GM23338 (cell line): Measurements from ENCODE around the gene COL9A3. TPM values are rescaled to one million over a fixed set of nuclear protein-coding genes. Genes with fewer than 3 reads are reported as not detected.

Source experiments
- ATAC-seq: fragments of 200-7000 bp; cut with Tn5 transposase; 3 replicates; pipeline ENCODE4 v1.9.1; 2020
- DNase-seq: peaks from one replicate; pipeline ENCODE4 v3.0.0-alpha.2; 2015; ENCODE audit warnings: low spot score
- H2AFZ ChIP-seq: fragments of 200-600 bp; sonication (generic); 2 replicates; pipeline ENCODE4 v1.8.0; 2016; ENCODE audit warnings: antibody characterized with exemption, mild to moderate bottlenecking, moderate library complexity
- H3F3A ChIP-seq: fragments of 200-600 bp; sonication (generic); replicated peaks from 2 replicates; pipeline ENCODE4 v1.8.0; 2017; ENCODE audit warnings: antibody characterized with exemption, mixed run types, low read depth
- H3K27ac ChIP-seq: fragments of 200-600 bp; sonication (generic); 2 replicates; pipeline ENCODE4 v1.6.1; 2016; ENCODE audit warnings: low read depth
- H3K27me3 ChIP-seq: fragments of 200-600 bp; sonication (generic); 2 replicates; pipeline ENCODE4 v1.8.0; 2016; ENCODE audit warnings: mild to moderate bottlenecking, mixed run types, moderate library complexity; ENCODE audit not compliant: insufficient read depth
- H3K36me3 ChIP-seq: fragments of 200-600 bp; sonication (generic); 2 replicates; pipeline ENCODE4 v1.8.0; 2016; ENCODE audit warnings: mild to moderate bottlenecking; ENCODE audit not compliant: insufficient read depth
- H3K4me1 ChIP-seq: fragments of 200-600 bp; sonication (generic); 2 replicates; pipeline ENCODE4 v1.8.0; 2016; ENCODE audit warnings: mild to moderate bottlenecking, moderate library complexity; ENCODE audit not compliant: insufficient read depth
- H3K4me2 ChIP-seq: fragments of 200-600 bp; sonication (generic); 2 replicates; pipeline ENCODE4 v1.7.1; 2017; ENCODE audit warnings: mixed run types
- H3K4me3 ChIP-seq: fragments of 200-600 bp; sonication (generic); 2 replicates; pipeline ENCODE4 v1.6.1; 2016; ENCODE audit warnings: mixed run types
- H3K79me2 ChIP-seq: fragments of 200-600 bp; sonication (generic); replicated peaks from 2 replicates; pipeline ENCODE4 v1.8.0; 2017; ENCODE audit warnings: mild to moderate bottlenecking; ENCODE audit not compliant: insufficient read depth
- H3K9me2 ChIP-seq: fragments of 200-600 bp; sonication (generic); 2 replicates; pipeline ENCODE4 v1.8.0; 2017; ENCODE audit not compliant: insufficient read depth
- H4K20me1 ChIP-seq: fragments of 200-600 bp; sonication (generic); replicated peaks from 2 replicates; pipeline ENCODE4 v1.8.0; 2017; ENCODE audit warnings: mild to moderate bottlenecking; ENCODE audit not compliant: insufficient read depth
- H3K27ac Mint-ChIP-seq: 2 replicates; pipeline ENCODE4 v1.8.0; 2020; ENCODE audit warnings: inconsistent platforms, mild to moderate bottlenecking, moderate library complexity, mixed read lengths
- H3K27me3 Mint-ChIP-seq: 3 replicates; pipeline ENCODE4 v1.8.0; 2022; ENCODE audit warnings: low read depth, mild to moderate bottlenecking, moderate library complexity, mixed read lengths, inconsistent platforms; ENCODE audit not compliant: insufficient read depth, poor library complexity
- H3K36me3 Mint-ChIP-seq: 3 replicates; pipeline ENCODE4 v1.8.0; 2021; ENCODE audit warnings: low read depth, mild to moderate bottlenecking, inconsistent platforms, moderate library complexity, mixed read lengths
- H3K4me1 Mint-ChIP-seq: 3 replicates; pipeline ENCODE4 v1.8.0; 2020; ENCODE audit warnings: mild to moderate bottlenecking, inconsistent platforms, mixed read lengths
- H3K4me3 Mint-ChIP-seq: 3 replicates; pipeline ENCODE4 v1.8.0; 2021; ENCODE audit warnings: moderate library complexity, mild to moderate bottlenecking, inconsistent platforms, mixed read lengths
- H3K9me3 Mint-ChIP-seq: 3 replicates; pipeline ENCODE4 v1.8.0; 2020; ENCODE audit warnings: moderate library complexity, mild to moderate bottlenecking, inconsistent platforms, mixed read lengths
- CREB1 ChIP-seq: fragments of 250-450 bp; sonication (Bioruptor Pico); IDR thresholded peaks from 2 replicates; pipeline ENCODE4 v1.5.0; 2020; ENCODE audit warnings: low read depth, mild to moderate bottlenecking, moderate library complexity
- CTCF ChIP-seq, 2 experiments: fragments of 200-600 bp in 1 of 2; sonication (generic) in 1 of 2; conservative IDR thresholded peaks; 2 replicates each; pipeline versions ENCODE4 v1.5.1 to v1.6.1; 2016 to 2017; ENCODE audit warnings: antibody characterized with exemption in 2 of 2, low read depth in 2 of 2, mild to moderate bottlenecking in 2 of 2, moderate library complexity in 1 of 2
- ETS1 ChIP-seq: IDR thresholded peaks from 2 replicates; pipeline ENCODE4 v1.6.1; 2016; ENCODE audit warnings: antibody characterized with exemption
- EZH2 ChIP-seq: fragments of 200-600 bp; sonication (generic); IDR thresholded peaks from one replicate; pipeline ENCODE4 v1.8.0; 2017; ENCODE audit warnings: antibody characterized with exemption, mild to moderate bottlenecking, low read depth; ENCODE audit not compliant: unreplicated experiment
- EZH2phosphoT487 ChIP-seq: fragments of 200-600 bp; sonication (generic); IDR thresholded peaks from one replicate; pipeline ENCODE4 v1.8.1; 2018; ENCODE audit warnings: antibody characterized with exemption; ENCODE audit not compliant: unreplicated experiment
- JUNB ChIP-seq: IDR thresholded peaks from one replicate; pipeline ENCODE4 v1.6.1; 2016; ENCODE audit warnings: antibody characterized with exemption; ENCODE audit not compliant: unreplicated experiment
- NANOG ChIP-seq: IDR thresholded peaks from 2 replicates; pipeline ENCODE4 v1.6.1; 2016; ENCODE audit warnings: antibody characterized with exemption, borderline replicate concordance
- POLR2AphosphoS5 ChIP-seq: IDR thresholded peaks from 2 replicates; pipeline ENCODE4 v1.6.1; 2016; ENCODE audit warnings: antibody characterized with exemption, low read depth
- REST ChIP-seq: IDR thresholded peaks from one replicate; pipeline ENCODE4 v1.6.1; 2018; ENCODE audit warnings: antibody characterized with exemption; ENCODE audit not compliant: unreplicated experiment
- STAT1 ChIP-seq: IDR thresholded peaks from one replicate; pipeline ENCODE4 v1.6.1; 2016; ENCODE audit warnings: antibody characterized with exemption; ENCODE audit not compliant: unreplicated experiment
- ZNF114 ChIP-seq: fragments of 250-450 bp; sonication (Bioruptor Pico); IDR thresholded peaks from 2 replicates; pipeline ENCODE4 v1.5.0; 2020; ENCODE audit warnings: mild to moderate bottlenecking, moderate library complexity
- ZNF331 ChIP-seq: fragments of 250-450 bp; sonication (Bioruptor Pico); IDR thresholded peaks from 2 replicates; pipeline ENCODE4 v1.5.0; 2020; ENCODE audit warnings: low read depth, mild to moderate bottlenecking, moderate library complexity
- ZNF462 ChIP-seq: fragments of 250-450 bp; sonication (Bioruptor Pico); IDR thresholded peaks from 2 replicates; pipeline ENCODE4 v1.5.0; 2020; ENCODE audit warnings: mild to moderate bottlenecking, moderate library complexity
- polyA plus RNA-seq: library from polyadenylated mRNA; unstranded; fragments of >200 nt; fragmentation: Nextera tagmentation; extraction: Ambion mirVana; gene quantifications from 2 replicates; pipeline ENCODE4 v1.2.1, GENCODE V29; 2016
- total RNA-seq: library from RNA; depleted of rRNA; stranded (reverse); fragments of >200 nt; shearing (Covaris generic); gene quantifications from 2 replicates; pipeline ENCODE4 v1.2.3, GENCODE V29; 2014

Gene COL9A3
- total and polyA plus RNA-seq, 2 experiments from 2014 or later, result 74.9 to 113 TPM

- Mint-ChIP-seq H3K4me3 (no peak overlapping the region), H3K4me1 (peaks cover 18% of the 10 kb centered on the region), H3K27me3 (peaks cover 34% of the 10 kb centered on the region), H3K9me3 (peaks cover 5% of the 10 kb centered on the region; the same call in 2 of the 3 replicates), H3K36me3 (peaks cover 3% of the 10 kb centered on the region; the same call in 1 of the 3 replicates), H3K27ac (no peak overlapping the region)
- H3K27me3 ChIP-seq, result no peaks in the 10 kb centered on the region
- H3K36me3 ChIP-seq, result no peaks in the 10 kb centered on the region
- no peak overlapping the region for H3K4me2 ChIP-seq
- no peaks in the 10 kb centered on the region for H4K20me1 ChIP-seq
- H3F3A ChIP-seq, result peaks cover 22% of the 10 kb centered on the region
- H2AFZ ChIP-seq, result no peak overlapping the region
- no peak overlapping the region for H3K27ac ChIP-seq
- peaks cover 12% of the 10 kb centered on the region; the same call in 1 of the 2 replicates for H3K4me1 ChIP-seq
- no peaks in the 10 kb centered on the region for H3K79me2 ChIP-seq
- no peak for DNase-seq
- H3K4me3 ChIP-seq, result no peak overlapping the region
- no peak for ATAC-seq
- TF ChIP-seq EZH2phosphoT487 (no peak), ETS1 (no peak), JUNB (no peak), REST (no peak), ZNF114 (CRISPR knock-in tag) (no peak), ZNF331 (no peak), NANOG (no peak), CTCF (conservative IDR thresholded peaks at IDR 0.05; ENCODE audit: low read depth in 2 of 2) (no peak), CREB1 (no peak), POLR2AphosphoS5 (no peak), EZH2 (no peak), ZNF462 (no peak), STAT1 (no peak)
- no peaks in the 10 kb centered on the region for H3K9me2 ChIP-seq
Measured at GRCh38 chr20:62872184-62872847, 55.5 kb downstream of the COL9A3 start.
